KG1 (cell line): Measurements from ENCODE around the gene FEV.

Experiments used
- DNase-seq: peaks from one replicate; lab custom pipeline; 2025; lab: John Stamatoyannopoulos, UW

Gene FEV

DNA sequence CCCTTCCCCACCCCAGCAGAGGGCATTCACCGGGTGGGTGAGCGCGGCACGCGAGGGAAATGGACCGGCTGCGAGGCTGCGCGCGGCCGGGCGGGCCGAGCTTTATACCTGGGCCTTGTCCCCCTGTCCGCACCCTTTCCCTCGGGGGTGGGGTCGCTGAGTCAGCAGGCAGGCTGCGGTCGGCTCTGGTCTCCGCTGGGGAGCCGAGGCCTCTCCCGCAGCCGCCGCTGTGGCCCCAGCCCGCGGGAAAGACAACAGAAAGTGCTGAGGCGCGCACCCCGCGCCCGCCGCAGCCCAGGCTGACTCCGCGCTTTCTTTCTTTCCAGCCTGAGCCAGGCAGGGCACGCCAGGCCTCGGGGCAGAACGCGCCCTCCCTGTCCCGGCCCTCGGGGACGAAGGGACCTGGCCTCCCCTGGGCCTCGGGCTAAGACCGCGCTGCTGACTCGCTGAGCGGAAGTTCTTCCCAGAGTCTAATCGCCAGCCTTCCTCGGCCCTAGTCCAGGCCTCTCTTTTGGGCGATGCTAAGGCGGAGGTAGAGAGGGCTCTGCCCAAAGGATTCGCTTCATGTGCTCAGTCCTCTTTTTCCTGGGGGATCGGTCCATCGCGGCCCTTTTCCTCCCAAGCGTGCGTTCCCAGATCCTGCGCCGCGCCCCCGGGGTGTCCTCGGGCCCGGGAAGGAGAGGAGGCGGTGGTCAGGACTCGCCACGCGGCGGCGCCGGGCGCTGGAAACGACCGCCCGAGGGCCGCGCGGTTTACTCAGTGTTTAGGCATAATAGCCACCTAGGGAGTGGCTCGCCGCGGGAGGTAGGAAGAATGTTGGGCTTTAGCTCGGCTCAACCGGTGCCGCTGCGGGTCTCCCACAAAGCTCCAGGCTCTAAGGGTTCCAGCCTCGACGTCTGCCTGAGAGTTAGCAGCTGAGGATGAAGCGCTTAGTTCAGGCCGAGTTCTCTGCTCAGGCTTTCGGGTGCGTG lies 8.6 kb upstream of the FEV start, which contains the start of gene CRYBA2:
Gene CRYBA2, minus strand, starts transcription at position 78 of the 971 bp plus-strand sequence. CDS start 246 bp downstream, outside the sequence.
- DNase-seq, result no peak

DNA sequence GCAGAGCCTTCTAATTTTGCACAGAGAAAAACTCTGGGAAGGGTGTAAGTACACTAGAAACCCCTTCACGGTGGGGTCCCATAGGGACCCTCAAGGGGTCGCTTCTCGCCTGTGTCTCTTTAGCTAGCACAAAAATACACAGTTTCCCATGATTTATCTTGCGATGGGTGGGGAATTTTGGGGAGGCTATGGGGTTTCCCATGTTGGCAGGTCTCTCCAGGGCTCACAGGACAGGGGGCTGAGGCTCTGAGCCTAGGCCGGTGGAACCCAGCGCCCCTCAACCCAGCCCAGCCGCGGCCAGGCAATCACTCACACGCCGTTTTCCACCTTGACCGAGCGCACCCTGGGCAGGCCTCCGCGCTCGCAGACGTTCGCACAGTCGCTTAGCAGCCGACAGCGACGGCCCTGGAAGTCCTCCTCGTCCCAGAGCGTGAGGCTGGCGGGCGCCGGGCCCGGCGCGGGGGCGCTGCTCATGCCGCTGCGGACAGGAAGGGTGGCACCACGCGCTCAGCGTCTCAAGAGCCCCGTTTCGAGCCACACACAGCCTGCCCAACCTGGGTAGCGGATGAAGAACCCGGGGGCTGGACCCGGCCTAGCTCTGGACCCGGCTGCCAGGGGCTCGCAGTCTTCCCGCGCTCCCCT lies 7.8 kb upstream of the FEV start:
- DNase-seq, result no peak

GRCh38 chr2:218992196-218992595 lies 7.2 kb upstream of the FEV start:
- no peak for DNase-seq

DNA sequence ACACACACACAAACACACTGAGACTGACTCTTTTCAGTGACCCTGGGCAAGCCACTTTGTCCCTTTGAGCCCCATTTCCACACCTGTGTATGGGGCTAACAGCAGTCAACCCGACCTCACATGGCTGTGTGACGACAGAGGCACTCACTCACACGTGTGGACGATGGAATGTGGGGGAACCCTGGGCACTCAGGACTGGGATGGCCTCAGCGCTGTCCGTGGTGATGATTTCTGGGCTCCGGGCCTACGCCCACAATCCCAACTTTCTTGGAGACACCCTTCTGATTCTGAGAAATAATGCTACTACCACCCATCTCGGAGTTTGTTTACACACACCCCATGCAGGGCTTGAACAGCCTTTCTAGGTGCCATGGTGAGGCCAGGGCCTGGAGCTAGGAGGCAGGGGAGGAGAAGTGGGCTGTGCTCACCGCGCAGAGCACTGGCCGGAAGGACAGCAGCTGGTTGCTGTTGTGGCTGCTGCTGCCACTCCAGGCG lies 6.7 kb upstream of the FEV start:
- DNase-seq, result no peak

DNA sequence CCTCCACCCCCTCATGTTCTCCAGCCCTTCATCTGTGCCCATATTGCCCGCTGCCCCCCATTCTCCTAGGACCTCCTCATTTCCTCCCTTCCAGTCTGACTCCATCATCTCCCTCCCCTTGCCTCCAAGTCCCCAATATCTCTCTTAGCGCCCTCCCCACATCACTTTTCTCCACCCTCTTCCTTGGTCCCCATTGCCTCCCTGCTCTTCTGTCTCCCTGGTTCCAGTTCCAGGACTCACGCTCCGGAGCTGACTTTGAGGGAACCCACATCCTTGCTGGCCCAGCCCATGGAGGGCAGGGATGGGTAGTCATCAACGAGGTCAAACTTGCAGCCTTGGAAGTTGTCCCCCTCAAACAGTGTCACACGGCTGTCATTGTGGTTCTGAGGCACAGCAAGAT lies 5.6 kb upstream of the FEV start:
- DNase-seq, result no peak

- no peak for DNase-seq
Measured at GRCh38 chr2:218990052-218990451, 5.1 kb upstream of the FEV start.

DNA sequence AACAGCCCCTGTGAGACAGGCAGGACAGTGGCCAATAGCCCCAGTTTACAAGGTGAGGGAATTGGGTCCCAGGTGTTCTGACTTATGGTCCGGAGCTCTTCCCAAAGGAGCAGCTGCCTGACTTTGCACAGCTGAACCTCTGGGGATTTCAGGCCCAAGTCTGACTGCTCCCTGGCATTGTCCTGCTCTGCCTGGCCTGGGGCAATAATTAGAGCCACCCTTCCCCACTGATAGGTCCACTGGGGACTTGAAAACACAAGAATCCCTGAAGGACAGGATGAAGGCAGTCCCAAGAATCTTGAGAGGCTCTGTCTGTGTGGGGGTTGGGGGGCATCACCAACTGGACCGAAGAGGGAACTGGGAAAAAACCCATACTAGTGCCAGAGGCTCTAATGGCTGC lies 3.7 kb upstream of the FEV start:
- DNase-seq, result no peak

GRCh38 chr2:218988164-218988563 lies 3.2 kb upstream of the FEV start:
- no peak for DNase-seq

DNA sequence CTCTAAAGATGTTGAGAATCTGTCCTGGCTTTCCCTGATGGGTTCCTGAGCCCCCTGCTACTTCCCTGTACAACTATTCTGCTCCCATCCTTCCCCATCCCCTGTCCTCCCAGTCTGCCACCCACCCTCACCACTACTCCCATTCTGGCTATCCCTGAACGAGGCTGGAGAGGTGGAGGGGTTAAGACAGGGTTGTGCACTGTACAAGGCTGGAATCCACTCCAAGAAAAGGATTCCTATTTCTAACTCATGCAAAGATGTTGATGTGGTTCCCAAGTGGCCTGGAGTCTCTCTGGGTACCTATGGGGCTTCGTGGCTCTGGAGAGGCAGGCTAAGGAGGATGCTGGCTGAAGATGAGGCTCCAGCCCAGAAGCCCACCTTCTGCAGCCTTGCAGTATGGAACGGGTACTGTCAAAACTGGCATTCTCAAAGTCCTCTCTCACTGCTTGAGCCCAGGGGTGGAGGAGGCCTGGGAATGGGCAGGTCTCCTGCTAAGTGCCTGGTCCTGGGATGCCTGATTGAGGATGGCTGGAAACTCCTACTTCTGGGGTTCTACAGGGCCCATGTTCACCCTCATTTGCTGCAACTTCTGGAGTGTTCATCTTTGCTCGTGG lies 1.3 kb upstream of the FEV start:
- DNase-seq, result no peak

DNA sequence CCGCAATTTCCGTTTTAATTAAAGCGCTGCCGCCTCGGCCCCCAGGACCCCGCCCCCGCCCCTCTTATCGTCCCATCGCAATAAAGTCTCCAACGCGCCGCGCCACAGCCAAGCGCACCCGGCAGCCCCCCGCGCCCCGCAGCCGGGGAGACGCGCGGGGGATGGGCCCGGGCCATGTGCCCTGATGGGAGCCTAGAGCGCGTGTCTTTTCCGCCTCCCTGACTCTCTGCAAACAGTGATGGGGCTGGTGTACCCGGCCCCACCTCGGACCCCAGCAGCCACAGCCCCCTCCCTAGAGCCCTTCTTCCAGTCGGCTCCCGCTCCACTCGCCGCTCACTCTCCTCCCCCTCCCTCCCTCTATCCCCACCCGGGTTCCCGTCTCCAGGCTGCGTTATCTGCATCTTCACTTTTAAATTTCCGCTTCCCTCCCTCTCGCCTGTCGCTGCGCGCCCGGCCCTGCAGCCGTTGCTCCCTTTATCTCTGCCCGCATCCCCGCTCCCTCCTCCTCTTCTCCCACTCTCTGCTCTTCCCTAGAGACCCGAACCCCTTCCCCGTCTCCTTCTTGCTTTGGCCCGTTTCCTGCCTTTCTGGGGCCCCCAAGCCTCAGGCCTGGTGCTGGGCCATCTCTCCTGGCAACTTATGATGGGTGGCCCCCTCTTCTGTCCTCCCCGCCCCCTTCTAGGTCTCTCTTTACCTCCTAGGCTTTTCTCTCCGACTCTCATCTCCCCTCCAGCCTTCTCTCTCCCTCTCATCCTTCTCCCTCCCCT lies 524 bp upstream of the FEV start:
- no peak for DNase-seq

DNA sequence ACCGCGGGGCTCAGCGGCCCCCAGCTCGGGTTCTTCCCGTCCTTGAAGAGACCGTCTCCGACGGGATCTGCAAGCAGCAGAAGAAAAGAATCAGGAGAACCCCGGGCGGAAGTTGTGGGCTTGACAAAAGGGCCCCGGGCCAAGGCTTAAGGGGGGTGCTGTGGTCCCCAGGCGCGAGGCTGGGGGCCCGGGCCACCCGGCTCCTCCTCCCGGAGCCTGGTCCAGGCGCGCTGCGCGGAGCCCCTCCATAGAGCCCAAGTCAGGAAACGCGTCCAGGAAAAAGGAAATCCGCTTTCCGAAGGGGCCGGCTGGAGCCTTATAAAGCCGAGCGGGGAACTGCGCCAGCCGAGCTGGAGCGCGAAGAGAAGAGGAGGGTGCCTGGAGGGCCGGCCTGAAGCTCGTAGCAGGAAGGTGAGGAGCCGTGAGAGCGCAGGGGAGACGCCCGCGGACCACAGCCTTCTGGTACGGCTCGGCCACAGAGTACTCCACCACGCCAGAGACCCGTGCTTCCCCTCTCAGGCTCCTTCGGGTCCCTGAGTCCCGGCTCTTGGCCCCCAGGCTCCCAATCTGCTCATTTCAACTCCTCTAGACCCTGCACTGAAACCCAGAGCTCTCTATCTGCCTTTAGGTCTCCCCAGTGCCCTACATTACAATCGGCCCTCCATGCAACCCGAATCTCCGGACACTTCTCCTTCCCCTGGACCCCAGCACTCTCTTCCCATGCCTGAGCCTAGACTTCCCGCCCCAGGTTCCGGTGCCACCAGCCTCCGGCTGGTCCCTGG lies 554 bp downstream of the FEV start:
- no peak for DNase-seq

DNA sequence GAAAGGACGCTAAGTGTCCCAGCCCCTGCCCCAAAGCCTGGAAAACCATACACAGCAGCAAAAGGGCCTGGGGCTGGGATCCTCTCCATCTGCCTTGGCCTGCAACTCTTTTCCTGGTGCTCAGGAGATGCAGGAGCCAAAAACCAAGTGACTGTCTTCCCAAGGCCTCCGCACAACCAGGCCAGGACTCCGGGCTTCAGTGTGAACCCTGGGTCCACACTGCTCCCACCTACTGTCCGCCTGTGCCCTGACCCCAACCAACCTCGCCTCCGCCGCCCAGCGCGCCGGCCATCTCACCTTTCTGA lies 1.1 kb downstream of the FEV start:
- DNase-seq, result no peak

GRCh38 chr2:218983263-218983933 lies 1.6 kb downstream of the FEV start:
- DNase-seq, result no peak

GRCh38 chr2:218982586-218983262 lies 2.3 kb downstream of the FEV start:
- no peak for DNase-seq

- no peak for DNase-seq
Measured at GRCh38 chr2:218981881-218982585, 3.0 kb downstream of the FEV start.

DNA sequence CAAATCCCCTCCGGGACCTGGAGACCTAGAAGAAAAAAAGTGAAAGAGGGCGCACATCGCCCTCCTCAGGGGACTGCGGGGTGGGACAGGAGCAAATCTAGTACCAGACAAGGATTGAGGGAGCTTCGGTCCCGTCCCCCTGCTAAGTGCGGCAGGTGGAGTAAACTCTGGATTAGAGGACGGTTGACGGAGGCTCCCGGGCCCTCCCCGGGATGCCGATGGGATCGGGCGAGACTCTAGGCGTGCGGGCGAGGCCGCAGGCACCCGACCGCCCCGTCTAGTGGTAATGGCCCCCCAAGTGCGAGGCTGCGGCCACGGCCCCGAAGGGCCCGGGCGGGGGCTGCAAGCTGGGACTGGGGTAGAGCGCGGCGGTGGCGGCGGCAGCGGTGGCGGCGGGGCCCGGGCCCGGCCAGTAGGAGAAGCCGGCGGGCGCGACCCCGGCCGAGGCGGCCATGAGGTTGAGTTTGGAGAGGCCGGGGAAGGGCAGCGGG lies 3.5 kb downstream of the FEV start:
- no peak for DNase-seq

DNA sequence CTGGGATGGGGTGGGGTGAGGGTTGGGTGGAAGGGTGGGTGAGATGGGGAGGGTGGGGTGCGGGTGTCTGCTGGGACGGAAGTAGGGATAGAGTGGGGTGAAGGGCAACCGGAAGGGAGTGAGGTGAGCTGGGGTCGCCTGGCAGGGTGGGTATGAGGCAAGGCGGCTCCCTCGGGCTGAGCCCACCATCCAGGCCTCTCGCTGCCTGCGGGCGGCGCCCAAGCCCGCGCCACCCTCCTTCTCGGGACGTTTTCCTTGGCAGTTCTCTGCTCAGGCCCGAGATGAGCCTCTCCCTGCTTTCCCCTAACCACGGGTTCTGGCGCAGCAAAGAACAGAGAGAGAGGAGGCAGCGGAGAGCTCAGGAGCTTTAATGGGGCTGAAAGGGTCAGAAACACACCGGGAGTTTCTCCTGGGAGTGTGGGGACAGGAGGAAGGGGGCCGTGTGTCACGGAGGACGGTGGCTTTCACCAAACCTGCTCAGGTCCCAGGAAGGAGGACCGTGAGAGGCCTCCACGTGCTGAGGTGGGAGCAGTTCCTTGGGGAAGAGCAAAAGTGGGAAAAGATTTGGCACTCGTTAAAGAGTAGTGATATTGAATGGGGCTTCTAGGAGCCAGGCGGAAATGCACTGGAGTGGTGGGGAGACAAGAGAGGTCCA lies 4.1 kb downstream of the FEV start:
- no peak for DNase-seq

DNA sequence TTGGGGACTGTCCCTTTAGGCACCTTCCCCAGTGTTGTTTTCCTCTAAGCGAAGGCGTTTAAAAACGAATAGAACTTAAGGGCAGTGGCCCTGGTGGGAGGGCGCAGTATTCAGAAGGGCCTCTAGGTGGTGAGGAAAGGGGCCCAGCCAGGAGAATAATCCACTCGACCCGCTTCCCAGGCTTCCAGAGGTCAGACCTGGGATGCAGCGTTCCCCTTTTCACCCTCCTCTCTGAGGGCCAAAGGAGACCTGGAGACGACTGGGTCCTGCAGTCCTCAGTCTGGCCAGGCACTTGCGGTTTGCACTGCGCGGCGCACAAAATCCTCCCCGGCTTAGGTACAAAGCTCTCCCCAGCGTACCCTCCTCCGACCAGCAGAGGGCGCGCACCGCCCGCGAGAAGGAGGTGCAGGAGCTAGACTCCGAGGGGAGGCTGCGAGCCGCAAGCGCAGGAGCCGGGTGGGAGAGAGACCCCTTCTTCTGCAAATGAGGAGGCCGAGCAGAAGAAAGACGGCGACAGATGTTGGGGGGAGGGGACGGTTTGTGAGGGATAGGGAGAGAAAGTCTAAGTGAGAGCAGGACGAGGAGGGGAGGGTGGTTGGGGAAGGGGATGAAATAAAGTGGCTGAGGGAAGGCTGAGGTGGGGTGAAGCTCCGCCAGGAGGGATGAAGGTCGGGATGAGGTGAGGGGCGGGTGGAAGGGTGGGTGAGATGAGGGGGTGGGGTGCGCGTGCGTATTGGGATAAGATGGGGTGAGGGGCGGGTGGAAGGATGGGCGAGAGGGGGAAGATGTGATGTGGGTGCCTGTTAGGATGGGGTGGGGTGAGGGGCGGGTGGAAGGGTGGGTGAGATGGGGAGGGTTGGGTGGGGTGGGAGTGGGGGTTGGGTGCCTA lies 4.9 kb downstream of the FEV start:
- DNase-seq, result peak; percentile 88
